Caco-2 (cell line): ENCODE data around the gene ABHD11. TPM values are rescaled to one million over a fixed set of nuclear protein-coding genes. Genes with fewer than 3 reads are reported as not detected.

Experiments
- BruUV-seq: library from RNA; stranded (reverse); fragments of 400-500 nt; replicated peaks from 2 replicates; lab custom pipeline; 2021; lab: Mats Ljungman, UMichigan
- CTCF ChIA-PET: fragments of 300-600 bp; sonication (Branson Sonifier 250); formaldehyde crosslinking; loops from one replicate; lab custom pipeline; 2022; ENCODE audit warnings: antibody characterized with exemption; lab: Charles Lee
- POLR2A ChIA-PET: fragments of 300-600 bp; sonication (Branson Sonifier 250); formaldehyde crosslinking; loops from one replicate; lab custom pipeline; 2022; ENCODE audit warnings: antibody characterized with exemption; lab: Charles Lee
- DNase-seq, 2 experiments: peaks; one replicate each; pipeline versions ENCODE4 v3.0.0 to v3.0.0-alpha.2; 2020 to 2022
- H3K27me3 ChIP-seq: replicated peaks from 2 replicates; pipeline ENCODE4 v1.6.0; 2011; ENCODE audit warnings: low read length; ENCODE audit not compliant: control insufficient read depth, insufficient read depth
- H3K36me3 ChIP-seq: 2 replicates; pipeline ENCODE4 v1.5.1; 2011; ENCODE audit warnings: low read length; ENCODE audit not compliant: control insufficient read depth, insufficient read depth
- H3K4me1 ChIP-seq: fragments of 250-450 bp; sonication (Bioruptor Pico); 2 replicates; pipeline ENCODE4 v1.5.1; 2020; ENCODE audit warnings: mild to moderate bottlenecking
- H3K4me3 ChIP-seq: 2 replicates; pipeline ENCODE4 v1.5.1; 2011; ENCODE audit warnings: low read depth, mild to moderate bottlenecking, control low read depth, low read length
- H3K9me3 ChIP-seq: fragments of 250-450 bp; sonication (Bioruptor Pico); 2 replicates; pipeline ENCODE4 v1.5.1; 2020; ENCODE audit warnings: mild to moderate bottlenecking, moderate library complexity
- H3K27ac Mint-ChIP-seq: one replicate; pipeline ENCODE4 v1.8.0; 2022; ENCODE audit warnings: mixed read lengths; ENCODE audit not compliant: unreplicated experiment
- H3K27me3 Mint-ChIP-seq: one replicate; pipeline ENCODE4 v1.8.0; 2022; ENCODE audit warnings: mixed read lengths; ENCODE audit not compliant: insufficient read depth, unreplicated experiment
- H3K36me3 Mint-ChIP-seq: one replicate; pipeline ENCODE4 v1.8.0; 2022; ENCODE audit warnings: mild to moderate bottlenecking, mixed read lengths; ENCODE audit not compliant: insufficient read depth, unreplicated experiment
- H3K4me1 Mint-ChIP-seq: one replicate; pipeline ENCODE4 v1.8.0; 2022; ENCODE audit warnings: low read depth, mixed read lengths; ENCODE audit not compliant: unreplicated experiment
- H3K4me3 Mint-ChIP-seq: one replicate; pipeline ENCODE4 v1.8.0; 2022; ENCODE audit warnings: mild to moderate bottlenecking, moderate library complexity, mixed read lengths; ENCODE audit not compliant: unreplicated experiment
- H3K9me3 Mint-ChIP-seq: one replicate; pipeline ENCODE4 v1.8.0; 2022; ENCODE audit warnings: mixed read lengths; ENCODE audit not compliant: unreplicated experiment
- intact Hi-C: fragments of 100-400 bp; cut with micrococcal nuclease; formaldehyde crosslinking; loops from one replicate; pipeline ENCODE4 v1.10.0; 2022; ENCODE audit not compliant: unreplicated experiment
- total RNA-seq: library from RNA; stranded (reverse); gene quantifications from 2 replicates; pipeline ENCODE4 v1.2.3, GENCODE V29; 2022
- TF ChIP-seq, protein P1 (sequence below), 2 experiments: fragments of 200-600 bp in 1 of 2; IDR thresholded peaks; 1 replicate in 1 of 2; 2 replicates in 1 of 2; pipeline versions ENCODE4 v1.5.1 to v1.8.0; 2011 to 2022; ENCODE audit warnings: antibody characterized with exemption in 1 of 2, control low read depth in 1 of 2, inconsistent platforms in 1 of 2, low read depth in 1 of 2, low read length in 1 of 2, mild to moderate bottlenecking in 1 of 2, moderate library complexity in 1 of 2; ENCODE audit not compliant: insufficient read depth in 1 of 2, severe bottlenecking in 1 of 2, unreplicated experiment in 1 of 2

The ABHD11 gene
- total RNA-seq, 1 experiment from 2014 or later: 38.9 TPM

DNA sequence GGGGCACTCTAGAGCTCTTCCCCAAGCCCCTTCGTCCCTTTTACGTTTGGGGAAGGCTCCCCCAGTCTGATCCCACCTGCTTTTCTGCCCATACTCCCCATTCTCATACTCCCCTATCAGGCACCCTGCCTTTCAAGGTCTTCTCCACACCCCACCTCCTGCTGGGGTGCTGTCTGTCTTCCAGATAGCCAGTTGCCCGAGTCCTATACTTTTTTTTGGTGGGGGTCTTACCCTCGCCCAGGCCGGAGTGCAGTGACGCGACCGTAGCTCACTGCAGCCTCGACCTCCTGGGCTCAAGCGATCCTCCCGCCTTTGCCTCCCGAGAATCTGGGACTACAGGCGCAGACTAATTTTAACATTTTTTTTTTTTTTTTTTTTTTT, 775 bp upstream of the ABHD11 start:
- ChIA-PET CTCF (interaction anchor here (0.7 to 1.5 kb wide), 4 partner anchors 54 to 112 kb away, joined by 3 to 5 read pairs (median 4); no protein-coding TSS in a partner anchor), POLR2A (interaction anchor here (0.5 to 6.5 kb wide), 10 partner anchors 10 to 240 kb away, joined by 3 to 127 read pairs (median 5); partner anchors contain the start of genes CLDN3, CLDN4, METTL27 and STX1A)
- intact Hi-C loops: loop anchor here (2.0 kb wide), 2 partner anchors 31 to 115 kb away; partner anchors contain the start of gene CLDN3
- TF ChIP-seq, protein P1, sequence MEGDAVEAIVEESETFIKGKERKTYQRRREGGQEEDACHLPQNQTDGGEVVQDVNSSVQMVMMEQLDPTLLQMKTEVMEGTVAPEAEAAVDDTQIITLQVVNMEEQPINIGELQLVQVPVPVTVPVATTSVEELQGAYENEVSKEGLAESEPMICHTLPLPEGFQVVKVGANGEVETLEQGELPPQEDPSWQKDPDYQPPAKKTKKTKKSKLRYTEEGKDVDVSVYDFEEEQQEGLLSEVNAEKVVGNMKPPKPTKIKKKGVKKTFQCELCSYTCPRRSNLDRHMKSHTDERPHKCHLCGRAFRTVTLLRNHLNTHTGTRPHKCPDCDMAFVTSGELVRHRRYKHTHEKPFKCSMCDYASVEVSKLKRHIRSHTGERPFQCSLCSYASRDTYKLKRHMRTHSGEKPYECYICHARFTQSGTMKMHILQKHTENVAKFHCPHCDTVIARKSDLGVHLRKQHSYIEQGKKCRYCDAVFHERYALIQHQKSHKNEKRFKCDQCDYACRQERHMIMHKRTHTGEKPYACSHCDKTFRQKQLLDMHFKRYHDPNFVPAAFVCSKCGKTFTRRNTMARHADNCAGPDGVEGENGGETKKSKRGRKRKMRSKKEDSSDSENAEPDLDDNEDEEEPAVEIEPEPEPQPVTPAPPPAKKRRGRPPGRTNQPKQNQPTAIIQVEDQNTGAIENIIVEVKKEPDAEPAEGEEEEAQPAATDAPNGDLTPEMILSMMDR (IDR thresholded peaks at IDR 0.05; ENCODE audit: insufficient read depth in 1 of 2, low read depth in 1 of 2, low read length in 1 of 2, severe bottlenecking in 1 of 2, unreplicated experiment in 1 of 2): no peak
- Histone ChIP-seq H3K36me3 (peaks cover 9% of the 10 kb centered on the region), H3K4me3 (peak overlapping the region; percentile 49), H3K4me1 (peaks cover 50% of the 10 kb centered on the region), H3K9me3 (no peaks in the 10 kb centered on the region), H3K27me3 (no peaks in the 10 kb centered on the region)
- TSS peak; percentile 48 for BruUV-seq
- H3K4me1 Mint-ChIP-seq: peaks cover 28% of the 10 kb centered on the region
- peaks cover 68% of the 10 kb centered on the region for H3K36me3 Mint-ChIP-seq
- no peak for DNase-seq
- peak overlapping the region; percentile 98 for H3K4me3 Mint-ChIP-seq
- H3K27ac Mint-ChIP-seq: peak overlapping the region; percentile 100
- no peaks in the 10 kb centered on the region for H3K9me3 Mint-ChIP-seq
- H3K27me3 Mint-ChIP-seq: no peaks in the 10 kb centered on the region

DNA sequence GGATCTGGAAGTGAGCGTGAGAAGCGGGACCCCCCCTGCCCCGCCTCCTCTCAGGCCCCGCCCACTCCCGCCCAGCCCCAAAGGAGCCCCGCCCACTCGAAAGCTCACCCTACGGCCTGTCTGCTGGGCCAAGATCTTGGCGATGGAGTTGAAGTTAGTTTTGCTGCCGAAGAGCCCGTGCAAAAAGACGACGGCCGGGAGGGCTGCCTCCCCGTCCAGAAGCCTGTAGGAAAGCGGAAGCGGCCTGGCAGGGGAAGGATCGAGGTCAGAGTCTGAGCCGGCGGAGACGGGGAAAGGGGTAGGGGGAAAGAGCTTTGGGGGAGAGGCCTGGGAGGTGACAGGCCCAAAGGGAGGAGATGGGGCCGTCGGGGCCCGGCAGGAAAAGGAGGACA, 386 bp downstream of the ABHD11 start:
- CTCF ChIA-PET: interaction anchor here (0.5 to 1.5 kb wide), 13 partner anchors 10 to 579 kb away, joined by 3 to 6 read pairs (median 4); partner anchors contain the start of genes STX1A and VPS37D
- peak overlapping the region; percentile 63 for H3K4me3 ChIP-seq

More for the DNA sequence above, 386 bp downstream of the ABHD11 start:
- BruUV-seq: TSS peak; percentile 19
- peak; percentile 55 to 67 for DNase-seq
- Mint-ChIP-seq H3K27me3 (no peaks in the 10 kb centered on the region), H3K4me3 (peak overlapping the region; percentile 98), H3K36me3 (peaks cover 62% of the 10 kb centered on the region), H3K9me3 (no peaks in the 10 kb centered on the region), H3K27ac (peak overlapping the region; percentile 100), H3K4me1 (peaks cover 20% of the 10 kb centered on the region)
- H3K9me3 ChIP-seq: no peaks in the 10 kb centered on the region
- POLR2A ChIA-PET: interaction anchor here (0.6 to 6.5 kb wide), 10 partner anchors 19 to 126 kb away, joined by 3 to 127 read pairs (median 6); partner anchors contain the start of genes CLDN3, CLDN4, METTL27 and MLXIPL
- TF ChIP-seq, protein P1 (IDR thresholded peaks at IDR 0.05; ENCODE audit: insufficient read depth in 1 of 2, low read depth in 1 of 2, low read length in 1 of 2, severe bottlenecking in 1 of 2, unreplicated experiment in 1 of 2): no peak
- peaks cover 40% of the 10 kb centered on the region for H3K4me1 ChIP-seq
- no peaks in the 10 kb centered on the region for H3K27me3 ChIP-seq
- intact Hi-C loops: loop anchor here (1.0 to 2.0 kb wide), 3 partner anchors 33 to 117 kb away; partner anchors contain the start of genes CLDN3 and CLDN4
- H3K36me3 ChIP-seq: peaks cover 9% of the 10 kb centered on the region
